ENCODE measurements around the gene ZIC1. TPM values are rescaled to one million over a fixed set of nuclear protein-coding genes. Genes with fewer than 3 reads are reported as not detected.

The ZIC1 gene
- total RNA-seq, 2 donors from 2014 or later = not detected

DNA sequence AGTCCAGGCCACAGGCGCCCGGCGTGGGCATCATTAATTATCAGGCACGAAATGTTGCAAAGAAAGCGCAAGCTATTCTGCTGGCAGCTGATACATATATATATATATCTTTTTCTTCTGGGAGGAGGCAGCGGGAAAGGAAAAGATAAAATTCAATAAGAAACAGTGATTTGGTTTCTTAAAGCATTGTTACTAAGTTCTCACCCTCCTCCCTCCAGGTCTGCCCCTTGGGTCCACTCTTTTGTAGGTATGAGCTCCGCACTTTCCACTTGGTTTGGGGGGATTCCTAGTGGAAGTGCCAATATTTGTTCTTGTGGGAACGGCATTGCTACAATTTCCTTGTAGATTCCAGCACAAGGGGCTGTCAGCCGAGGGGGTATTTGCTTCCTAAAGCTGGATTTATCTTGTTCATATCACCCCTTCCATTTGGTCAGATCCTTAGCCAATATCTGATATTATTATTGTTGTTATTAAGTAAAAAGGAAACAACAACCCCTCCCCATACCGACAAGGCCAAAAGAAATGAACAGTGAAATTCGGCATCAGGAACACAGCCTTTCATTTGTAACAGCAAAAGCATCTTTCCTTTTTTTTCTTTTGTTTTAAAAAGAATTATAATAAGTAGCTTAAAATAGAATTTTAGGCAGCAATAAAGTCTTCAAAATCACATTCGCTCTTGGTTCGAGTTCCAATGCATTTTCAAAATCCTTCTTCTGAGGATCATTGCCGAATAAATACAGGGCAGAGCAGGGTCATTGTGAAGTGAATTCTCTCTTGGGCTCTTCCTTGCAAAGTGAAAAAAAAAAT is 15.6 kb downstream of the ZIC1 start:
- Histone ChIP-seq H3K4me3 (no peak overlapping the region), H3K4me1 (replicated peaks) (no peaks in the 10 kb centered on the region), H3K27me3 (replicated peaks; ENCODE audit: insufficient read depth) (peaks cover 36% of the 10 kb centered on the region), H3K27ac (no peak overlapping the region), H3K9me3 (no peaks in the 10 kb centered on the region), H3K36me3 (no peaks in the 10 kb centered on the region)
- 11% methylated on average over 14 of the region's 14 CpGs for WGBS
- no peak for DNase-seq (ENCODE audit: low spot score)
- intact Hi-C loops (cut with DNase I) = no loop called here
- TF ChIP-seq POLR2AphosphoS5 (IDR thresholded peaks at IDR 0.05) = no peak
- TF ChIP-seq, protein P1, sequence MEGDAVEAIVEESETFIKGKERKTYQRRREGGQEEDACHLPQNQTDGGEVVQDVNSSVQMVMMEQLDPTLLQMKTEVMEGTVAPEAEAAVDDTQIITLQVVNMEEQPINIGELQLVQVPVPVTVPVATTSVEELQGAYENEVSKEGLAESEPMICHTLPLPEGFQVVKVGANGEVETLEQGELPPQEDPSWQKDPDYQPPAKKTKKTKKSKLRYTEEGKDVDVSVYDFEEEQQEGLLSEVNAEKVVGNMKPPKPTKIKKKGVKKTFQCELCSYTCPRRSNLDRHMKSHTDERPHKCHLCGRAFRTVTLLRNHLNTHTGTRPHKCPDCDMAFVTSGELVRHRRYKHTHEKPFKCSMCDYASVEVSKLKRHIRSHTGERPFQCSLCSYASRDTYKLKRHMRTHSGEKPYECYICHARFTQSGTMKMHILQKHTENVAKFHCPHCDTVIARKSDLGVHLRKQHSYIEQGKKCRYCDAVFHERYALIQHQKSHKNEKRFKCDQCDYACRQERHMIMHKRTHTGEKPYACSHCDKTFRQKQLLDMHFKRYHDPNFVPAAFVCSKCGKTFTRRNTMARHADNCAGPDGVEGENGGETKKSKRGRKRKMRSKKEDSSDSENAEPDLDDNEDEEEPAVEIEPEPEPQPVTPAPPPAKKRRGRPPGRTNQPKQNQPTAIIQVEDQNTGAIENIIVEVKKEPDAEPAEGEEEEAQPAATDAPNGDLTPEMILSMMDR (IDR thresholded peaks at IDR 0.05) = no peak
- TF ChIP-seq POLR2A (IDR thresholded peaks at IDR 0.05) = no peak

- H3K9me3 ChIP-seq = no peaks in the 10 kb centered on the region
- peaks cover 32% of the 10 kb centered on the region for H3K27me3 ChIP-seq (replicated peaks; ENCODE audit: insufficient read depth)
- WGBS = 20% methylated on average over 1 of the region's 1 CpG
- H3K4me3 ChIP-seq = no peak overlapping the region
- H3K27ac ChIP-seq = no peak overlapping the region
- H3K36me3 ChIP-seq = no peaks in the 10 kb centered on the region
- H3K4me1 ChIP-seq (replicated peaks) = no peaks in the 10 kb centered on the region
- no peak for DNase-seq (ENCODE audit: low spot score)
- intact Hi-C loops (cut with DNase I) = no loop called here
- no peak for TF ChIP-seq POLR2A (IDR thresholded peaks at IDR 0.05)
- no peak for TF ChIP-seq POLR2AphosphoS5 (IDR thresholded peaks at IDR 0.05)
- TF ChIP-seq, protein P1 (IDR thresholded peaks at IDR 0.05) = no peak
These were observed 16.3 kb downstream of the ZIC1 start for GRCh38 chr3:147425388-147425850.

- H3K4me3 ChIP-seq = no peak overlapping the region
- intact Hi-C loops (cut with DNase I) = no loop called here
- WGBS = 90% methylated on average over 2 of the region's 2 CpGs
- H3K27ac ChIP-seq = no peak overlapping the region
- TF ChIP-seq POLR2AphosphoS5 (IDR thresholded peaks at IDR 0.05) (no peak), POLR2A (IDR thresholded peaks at IDR 0.05) (no peak)
- TF ChIP-seq, protein P1 (IDR thresholded peaks at IDR 0.05) = no peak
- no peaks in the 10 kb centered on the region for H3K4me1 ChIP-seq (replicated peaks)
- H3K36me3 ChIP-seq = no peaks in the 10 kb centered on the region
- H3K9me3 ChIP-seq = no peaks in the 10 kb centered on the region
- H3K27me3 ChIP-seq (replicated peaks; ENCODE audit: insufficient read depth) = peaks cover 18% of the 10 kb centered on the region
- DNase-seq (ENCODE audit: low spot score) = no peak
These were observed 17.8 kb downstream of the ZIC1 start for GRCh38 chr3:147426931-147427330.

GRCh38 chr3:147427746-147428145 is 18.6 kb downstream of the ZIC1 start:
- no peaks in the 10 kb centered on the region for H3K9me3 ChIP-seq
- 63% methylated on average over 3 of the region's 3 CpGs for WGBS
- no peak for DNase-seq (ENCODE audit: low spot score)
- intact Hi-C loops (cut with DNase I) = no loop called here
- H3K4me1 ChIP-seq (replicated peaks) = no peaks in the 10 kb centered on the region
- peaks cover 14% of the 10 kb centered on the region for H3K27me3 ChIP-seq (replicated peaks; ENCODE audit: insufficient read depth)
- TF ChIP-seq POLR2AphosphoS5 (IDR thresholded peaks at IDR 0.05) (no peak), POLR2A (IDR thresholded peaks at IDR 0.05) (no peak)
- TF ChIP-seq, protein P1 (IDR thresholded peaks at IDR 0.05) = no peak
- no peaks in the 10 kb centered on the region for H3K36me3 ChIP-seq
- H3K4me3 ChIP-seq = no peak overlapping the region
- no peak overlapping the region for H3K27ac ChIP-seq

GRCh38 chr3:147428326-147428725 is 19.2 kb downstream of the ZIC1 start:
- Histone ChIP-seq H3K4me1 (replicated peaks) (no peaks in the 10 kb centered on the region), H3K9me3 (no peaks in the 10 kb centered on the region), H3K4me3 (no peak overlapping the region), H3K27ac (no peak overlapping the region), H3K27me3 (replicated peaks; ENCODE audit: insufficient read depth) (peaks cover 10% of the 10 kb centered on the region), H3K36me3 (no peaks in the 10 kb centered on the region)
- WGBS = 67% methylated on average over 1 of the region's 1 CpG
- DNase-seq (ENCODE audit: low spot score) = no peak
- intact Hi-C loops (cut with DNase I) = no loop called here
- TF ChIP-seq POLR2A (IDR thresholded peaks at IDR 0.05) (no peak), POLR2AphosphoS5 (IDR thresholded peaks at IDR 0.05) (no peak)
- TF ChIP-seq, protein P1 (IDR thresholded peaks at IDR 0.05) = no peak
